H1 (cell line): ENCODE measurements around the gene MAP2K5. TPM values are rescaled to one million over a fixed set of nuclear protein-coding genes. Genes with fewer than 3 reads are reported as not detected.
A peak's percentile ranks its signal among the peaks of the same experiment; 100 is the strongest.

Source experiments
- ASH2L ChIP-seq: fragments of 200-600, 300-600 bp; sonication (generic); IDR thresholded peaks from one replicate; pipeline ENCODE4 v1.7.1; 2017; ENCODE audit warnings: low read length
- BACH1 ChIP-seq: IDR thresholded peaks from 2 replicates; pipeline ENCODE4 v1.6.1; 2012; ENCODE audit warnings: low read length, improper control_type of control experiment
- CBX5 ChIP-seq: fragments of 300-800, 300-1000 bp; sonication (generic); IDR thresholded peaks from 2 replicates; pipeline ENCODE4 v1.7.1; 2016; ENCODE audit warnings: antibody characterized with exemption, low read length, low read depth
- CHD1 ChIP-seq: IDR thresholded peaks from 2 replicates; pipeline ENCODE4 v1.6.1; 2012; ENCODE audit warnings: low read depth, low read length, improper control_type of control experiment
- CREB1 ChIP-seq: IDR thresholded peaks from 2 replicates; pipeline ENCODE4 v1.6.1; 2012; ENCODE audit warnings: inconsistent platforms
- CTBP2 ChIP-seq: IDR thresholded peaks from 2 replicates; pipeline ENCODE4 v1.7.0; 2011; ENCODE audit warnings: borderline replicate concordance, mild to moderate bottlenecking, moderate library complexity, mixed read lengths, low read length; ENCODE audit not compliant: insufficient read depth, insufficient read length
- EP300 ChIP-seq, 2 experiments: IDR thresholded peaks; 1 replicate in 1 of 2; 2 replicates in 1 of 2; pipeline ENCODE4 v1.6.1; 2011 to 2012; ENCODE audit warnings: low read depth in 2 of 2, low read length in 2 of 2, mild to moderate bottlenecking in 2 of 2, borderline replicate concordance in 1 of 2, inconsistent platforms in 1 of 2, moderate library complexity in 1 of 2
- FOSL1 ChIP-seq: IDR thresholded peaks from 2 replicates; pipeline ENCODE4 v1.6.1; 2011; ENCODE audit warnings: mild to moderate bottlenecking, low read depth, low read length, moderate library complexity; ENCODE audit not compliant: insufficient read depth
- KDM1A ChIP-seq: fragments of 200-600, 300-600 bp; sonication (generic); IDR thresholded peaks from 2 replicates; pipeline ENCODE4 v1.7.1; 2016; ENCODE audit warnings: mild to moderate bottlenecking, low read length, borderline replicate concordance
- NANOG ChIP-seq: IDR thresholded peaks from 2 replicates; pipeline ENCODE4 v1.6.1; 2011; ENCODE audit warnings: low read length, low read depth, mild to moderate bottlenecking, inconsistent platforms; ENCODE audit not compliant: insufficient read depth, poor library complexity, severe bottlenecking
- PHF8 ChIP-seq: fragments of 200-600 bp; sonication (generic); conservative IDR thresholded peaks from 2 replicates; pipeline ENCODE4 v1.7.1; 2012; ENCODE audit warnings: low read depth, mild to moderate bottlenecking, inconsistent platforms, low read length, moderate library complexity
- POU5F1 ChIP-seq: IDR thresholded peaks from 2 replicates; pipeline ENCODE4 v1.6.1; 2011; ENCODE audit warnings: low read depth, mild to moderate bottlenecking, low read length, moderate library complexity
- RAD21 ChIP-seq, 2 experiments: IDR thresholded peaks in 1 of 2; conservative IDR thresholded peaks in 1 of 2; 2 replicates each; pipeline ENCODE4 v1.6.1; 2011; ENCODE audit warnings: low read depth in 2 of 2, low read length in 2 of 2, improper control_type of control experiment in 1 of 2, inconsistent platforms in 1 of 2, mild to moderate bottlenecking in 1 of 2, moderate library complexity in 1 of 2
- RFX5 ChIP-seq: IDR thresholded peaks from 2 replicates; pipeline ENCODE4 v1.6.1; 2011; ENCODE audit warnings: low read depth, low read length, improper control_type of control experiment, borderline replicate concordance
- SIN3A ChIP-seq, 2 experiments: IDR thresholded peaks in 1 of 2; conservative IDR thresholded peaks in 1 of 2; 2 replicates each; pipeline ENCODE4 v1.6.1; 2011 to 2012; ENCODE audit warnings: low read length in 2 of 2, improper control_type of control experiment in 1 of 2, low read depth in 1 of 2, mild to moderate bottlenecking in 1 of 2
- SIX5 ChIP-seq: IDR thresholded peaks from 2 replicates; pipeline ENCODE4 v1.6.1; 2011; ENCODE audit warnings: mild to moderate bottlenecking, low read depth, low read length
- SP1 ChIP-seq: IDR thresholded peaks from 2 replicates; pipeline ENCODE4 v1.6.1; 2011; ENCODE audit warnings: low read depth, low read length
- SUZ12 ChIP-seq: fragments of 200-600 bp; sonication (generic); IDR thresholded peaks from 2 replicates; pipeline ENCODE4 v1.6.1; 2012; ENCODE audit warnings: mild to moderate bottlenecking, inconsistent platforms, low read length, moderate library complexity, mixed read lengths
- TAF7 ChIP-seq: optimal IDR thresholded peaks from 2 replicates; pipeline ENCODE3; 2011; ENCODE audit warnings: low read depth, mild to moderate bottlenecking, inconsistent platforms, low read length, moderate library complexity, borderline replicate concordance
- YY1 ChIP-seq: IDR thresholded peaks from 2 replicates; pipeline ENCODE4 v1.6.1; 2011; ENCODE audit warnings: low read depth, mild to moderate bottlenecking, low read length
- polyA plus RNA-seq, 7 experiments: library from polyadenylated mRNA; depleted of rRNA in 3 of 7; stranded (reverse) in 5 of 7; unstranded in 2 of 7; fragments of >200 nt in 5 of 7; fragments of 200-250 nt in 2 of 7; gene quantifications; 1 replicate in 5 of 7; 2 replicates in 1 of 7; 4 replicates in 1 of 7; pipeline versions ENCODE4 v1.2.1 to v1.2.3, GENCODE V29; 2011 to 2013; ENCODE audit warnings: missing spikeins in 2 of 7, mixed read lengths in 2 of 7
- total RNA-seq: library from RNA; stranded (reverse); fragmentation: NEBNext Ultra II Directional; extraction: Animal tissue kit (Norgen Biotek cat#: 25700); gene quantifications from 2 replicates; pipeline ENCODE4 v1.2.1, GENCODE V29; 2021
- TF ChIP-seq, protein P1 (sequence below): IDR thresholded peaks from 2 replicates; pipeline ENCODE4 v1.6.1; 2012; ENCODE audit warnings: inconsistent platforms

The MAP2K5 gene
- total and polyA plus RNA-seq, 2 of the 8 experiments (the other 6 are each of a cell fraction or from before 2014, with no cell fraction given): 4.4 to 15.8 TPM

DNA sequence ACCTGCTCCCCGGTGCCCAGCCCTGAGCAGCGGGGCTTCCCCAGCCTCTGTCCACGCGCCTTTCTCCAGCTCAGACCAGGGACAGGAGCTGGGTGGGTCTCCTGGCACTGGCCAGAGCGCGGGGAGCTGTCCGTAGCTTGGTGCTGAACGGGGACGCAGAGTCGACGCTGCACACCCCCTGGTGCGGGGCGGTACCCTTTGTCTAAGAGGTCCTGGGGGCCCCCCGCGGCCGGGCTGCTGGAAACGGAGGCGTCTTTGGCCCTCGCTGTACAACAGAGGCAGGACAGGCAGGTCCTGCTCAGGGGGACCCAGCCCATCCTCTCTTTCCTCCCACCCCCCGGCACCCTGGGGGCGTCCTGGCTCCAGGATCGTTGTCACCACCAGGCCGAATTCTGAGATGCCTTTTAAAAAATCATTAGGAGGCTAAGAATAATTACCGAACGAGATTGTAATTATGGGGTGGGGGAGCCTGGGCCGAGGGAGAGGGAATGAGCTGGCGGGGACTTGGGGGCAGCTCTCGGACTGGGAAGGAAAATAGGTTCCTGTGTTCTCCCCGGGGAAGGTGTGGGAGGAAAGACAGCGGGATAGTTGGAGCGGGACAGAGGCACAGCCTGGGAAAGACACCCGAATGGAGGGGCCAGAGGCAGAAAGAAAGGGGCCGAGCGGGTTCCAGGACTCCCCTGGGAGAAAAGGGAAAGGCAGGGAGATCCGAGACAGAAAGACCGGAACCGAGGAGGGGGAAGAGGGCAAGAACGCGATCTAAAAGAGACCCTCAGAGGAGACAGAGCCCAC is 278.7 kb downstream of the MAP2K5 start (continued):
- TF ChIP-seq NANOG (no peak), CREB1 (peak; percentile 76), POU5F1 (no peak), ASH2L (no peak), RFX5 (no peak), SIN3A (conservative IDR thresholded peaks at IDR 0.05 in 1 of 2, IDR thresholded peaks at IDR 0.05 in 1 of 2; ENCODE audit: low read depth in 1 of 2, low read length in 2 of 2) (peak; percentile 87 to 92; a peak in 3 of 4 replicates), CBX5 (no peak), CTBP2 (no peak), SIX5 (no peak), SP1 (no peak), SUZ12 (no peak; the same call in 1 of the 2 replicates), RAD21 (IDR thresholded peaks at IDR 0.05 in 1 of 2, conservative IDR thresholded peaks at IDR 0.05 in 1 of 2; ENCODE audit: low read depth in 2 of 2, low read length in 2 of 2) (no peak; a peak in 1 of 4 replicates), FOSL1 (no peak), YY1 (no peak), TAF7 (peak; percentile 11), PHF8 (no peak), BACH1 (0 out of 2 replicates have a peak, but pooled peaks have one; percentile 16), KDM1A (no peak), EP300 (IDR thresholded peaks at IDR 0.05; ENCODE audit: borderline replicate concordance in 1 of 2, low read depth in 2 of 2, low read length in 2 of 2) (no peak), CHD1 (no peak)
- TF ChIP-seq, protein P1, sequence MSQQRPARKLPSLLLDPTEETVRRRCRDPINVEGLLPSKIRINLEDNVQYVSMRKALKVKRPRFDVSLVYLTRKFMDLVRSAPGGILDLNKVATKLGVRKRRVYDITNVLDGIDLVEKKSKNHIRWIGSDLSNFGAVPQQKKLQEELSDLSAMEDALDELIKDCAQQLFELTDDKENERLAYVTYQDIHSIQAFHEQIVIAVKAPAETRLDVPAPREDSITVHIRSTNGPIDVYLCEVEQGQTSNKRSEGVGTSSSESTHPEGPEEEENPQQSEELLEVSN: no peak
